Calu3 (cell line): Measurements from ENCODE around the gene BEGAIN. TPM values are rescaled to one million over a fixed set of nuclear protein-coding genes. Genes with fewer than 3 reads are reported as not detected.

ENCODE experiments used
- BruUV-seq: library from RNA; stranded (reverse); fragments of 400-500 nt; replicated peaks from 2 replicates; lab custom pipeline; 2021; lab: Mats Ljungman, UMichigan
- CTCF ChIA-PET: fragments of 300-600 bp; sonication (Branson Sonifier 250); formaldehyde crosslinking; loops from one replicate; lab custom pipeline; 2022; ENCODE audit warnings: antibody characterized with exemption; lab: Charles Lee
- DNase-seq: peaks from one replicate; pipeline ENCODE4 v3.0.0; 2022
- H3K27ac Mint-ChIP-seq: one replicate; pipeline ENCODE4 v1.8.0; 2022; ENCODE audit warnings: mixed read lengths; ENCODE audit not compliant: unreplicated experiment
- H3K27me3 Mint-ChIP-seq: one replicate; pipeline ENCODE4 v1.8.0; 2022; ENCODE audit warnings: mixed read lengths; ENCODE audit not compliant: unreplicated experiment
- H3K36me3 Mint-ChIP-seq: one replicate; pipeline ENCODE4 v1.8.0; 2022; ENCODE audit warnings: mild to moderate bottlenecking, moderate library complexity, mixed read lengths; ENCODE audit not compliant: insufficient read depth, unreplicated experiment
- H3K4me1 Mint-ChIP-seq: one replicate; pipeline ENCODE4 v1.8.0; 2022; ENCODE audit warnings: mild to moderate bottlenecking, low read depth, mixed read lengths; ENCODE audit not compliant: unreplicated experiment
- H3K4me3 Mint-ChIP-seq: one replicate; pipeline ENCODE4 v1.8.0; 2022; ENCODE audit warnings: mild to moderate bottlenecking, low read depth, moderate library complexity, mixed read lengths; ENCODE audit not compliant: unreplicated experiment
- H3K9me3 Mint-ChIP-seq: one replicate; pipeline ENCODE4 v1.8.0; 2022; ENCODE audit warnings: low read depth, mixed read lengths; ENCODE audit not compliant: unreplicated experiment
- intact Hi-C: fragments of 100-400 bp; cut with micrococcal nuclease; formaldehyde crosslinking; loops from one replicate; pipeline ENCODE4 v1.10.0; 2022; ENCODE audit not compliant: unreplicated experiment
- total RNA-seq: library from RNA; stranded (reverse); gene quantifications from 2 replicates; pipeline ENCODE4 v1.2.3, GENCODE V29; 2022
- TF ChIP-seq, protein P1 (sequence below): fragments of 200-600 bp; IDR thresholded peaks from one replicate; pipeline ENCODE4 v1.8.0; 2022; ENCODE audit warnings: antibody characterized with exemption; ENCODE audit not compliant: unreplicated experiment

BEGAIN gene
- total RNA-seq, 1 experiment from 2014 or later = 0.26 TPM

DNA sequence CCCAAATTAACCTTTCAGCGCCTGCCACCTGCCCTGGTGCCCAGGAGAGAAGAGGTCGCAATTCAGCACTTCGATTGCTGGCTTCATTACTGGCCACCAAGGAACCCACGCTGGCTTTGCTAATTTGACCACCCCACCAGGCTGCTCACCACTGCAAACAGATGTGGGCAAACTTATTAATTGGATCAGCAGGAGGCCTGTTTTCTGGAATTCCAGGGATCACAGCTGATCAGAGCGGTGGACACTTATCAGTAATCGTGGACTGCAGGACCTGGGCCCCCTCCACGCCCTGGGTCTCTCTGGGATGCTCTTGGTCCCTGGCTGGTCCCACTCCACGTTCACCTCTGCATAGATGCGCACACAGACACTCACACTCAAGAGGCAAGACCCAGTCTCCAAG lies 27.8 kb downstream of the BEGAIN start:
- no peak for DNase-seq
- H3K4me3 Mint-ChIP-seq = no peak overlapping the region
- H3K4me1 Mint-ChIP-seq = peaks cover 3% of the 10 kb centered on the region
- H3K36me3 Mint-ChIP-seq = peaks cover 7% of the 10 kb centered on the region
- H3K9me3 Mint-ChIP-seq = no peaks in the 10 kb centered on the region
- no peak overlapping the region for H3K27ac Mint-ChIP-seq
- BruUV-seq = no TSS peak
- TF ChIP-seq, protein P1, sequence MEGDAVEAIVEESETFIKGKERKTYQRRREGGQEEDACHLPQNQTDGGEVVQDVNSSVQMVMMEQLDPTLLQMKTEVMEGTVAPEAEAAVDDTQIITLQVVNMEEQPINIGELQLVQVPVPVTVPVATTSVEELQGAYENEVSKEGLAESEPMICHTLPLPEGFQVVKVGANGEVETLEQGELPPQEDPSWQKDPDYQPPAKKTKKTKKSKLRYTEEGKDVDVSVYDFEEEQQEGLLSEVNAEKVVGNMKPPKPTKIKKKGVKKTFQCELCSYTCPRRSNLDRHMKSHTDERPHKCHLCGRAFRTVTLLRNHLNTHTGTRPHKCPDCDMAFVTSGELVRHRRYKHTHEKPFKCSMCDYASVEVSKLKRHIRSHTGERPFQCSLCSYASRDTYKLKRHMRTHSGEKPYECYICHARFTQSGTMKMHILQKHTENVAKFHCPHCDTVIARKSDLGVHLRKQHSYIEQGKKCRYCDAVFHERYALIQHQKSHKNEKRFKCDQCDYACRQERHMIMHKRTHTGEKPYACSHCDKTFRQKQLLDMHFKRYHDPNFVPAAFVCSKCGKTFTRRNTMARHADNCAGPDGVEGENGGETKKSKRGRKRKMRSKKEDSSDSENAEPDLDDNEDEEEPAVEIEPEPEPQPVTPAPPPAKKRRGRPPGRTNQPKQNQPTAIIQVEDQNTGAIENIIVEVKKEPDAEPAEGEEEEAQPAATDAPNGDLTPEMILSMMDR = no peak
- H3K27me3 Mint-ChIP-seq = peaks cover 78% of the 10 kb centered on the region
- CTCF ChIA-PET = no interaction called here
- intact Hi-C loops = no loop called here

DNA sequence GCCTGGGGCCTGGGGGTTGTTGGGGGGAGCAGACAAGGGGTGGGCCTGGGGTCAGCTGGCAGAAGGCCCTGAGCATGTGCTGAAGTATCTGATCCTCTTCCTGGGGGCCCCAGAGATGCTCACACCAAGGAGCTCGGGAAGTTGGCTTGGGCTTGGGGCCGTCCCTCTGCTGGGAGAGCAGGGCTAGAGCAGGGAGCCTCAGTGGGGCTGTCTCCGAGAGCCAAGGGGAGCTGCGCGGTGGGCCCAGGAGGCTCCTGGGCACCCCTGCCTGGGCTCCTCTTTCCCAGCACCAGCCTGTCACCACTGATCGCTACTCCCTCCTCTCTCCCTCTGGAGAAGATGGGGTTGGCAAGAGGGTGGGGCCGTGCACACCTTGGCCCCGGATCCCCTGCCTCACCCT lies 28.3 kb downstream of the BEGAIN start:
- DNase-seq = no peak
- peaks cover 78% of the 10 kb centered on the region for H3K27me3 Mint-ChIP-seq
- H3K9me3 Mint-ChIP-seq = no peaks in the 10 kb centered on the region
- no peak overlapping the region for H3K27ac Mint-ChIP-seq
- CTCF ChIA-PET = no interaction called here
- intact Hi-C loops = no loop called here
- no peak overlapping the region for H3K4me3 Mint-ChIP-seq
- H3K36me3 Mint-ChIP-seq = peaks cover 12% of the 10 kb centered on the region
- H3K4me1 Mint-ChIP-seq = peaks cover 8% of the 10 kb centered on the region
- BruUV-seq = no TSS peak
- TF ChIP-seq, protein P1 = no peak

DNA sequence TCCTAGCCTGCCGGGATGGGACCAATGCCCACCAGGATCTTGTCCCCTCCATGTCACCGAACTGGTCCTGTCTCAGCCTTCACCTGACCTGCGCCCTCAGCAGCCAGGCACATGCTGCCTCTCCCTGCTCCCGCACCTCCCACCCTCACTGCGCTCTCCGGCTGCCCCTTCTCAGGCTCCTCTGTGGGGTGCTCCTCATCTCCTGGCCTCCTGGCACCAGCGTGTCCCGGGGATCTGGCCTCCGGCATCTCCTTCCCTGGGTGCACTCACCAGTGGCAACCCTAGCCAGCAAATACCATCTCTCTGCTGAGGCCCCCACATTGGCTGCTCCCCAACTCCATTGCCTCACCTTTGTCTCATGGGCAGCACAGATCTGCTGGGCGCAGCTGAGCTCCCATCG lies 29.0 kb downstream of the BEGAIN start:
- no peak overlapping the region for H3K4me3 Mint-ChIP-seq
- peaks cover 15% of the 10 kb centered on the region for H3K4me1 Mint-ChIP-seq
- peaks cover 17% of the 10 kb centered on the region for H3K36me3 Mint-ChIP-seq
- TF ChIP-seq, protein P1 = no peak
- intact Hi-C loops = no loop called here
- no peak overlapping the region for H3K27ac Mint-ChIP-seq
- H3K9me3 Mint-ChIP-seq = no peaks in the 10 kb centered on the region
- no TSS peak for BruUV-seq
- no peak for DNase-seq
- H3K27me3 Mint-ChIP-seq = peaks cover 78% of the 10 kb centered on the region
- CTCF ChIA-PET = no interaction called here

DNA sequence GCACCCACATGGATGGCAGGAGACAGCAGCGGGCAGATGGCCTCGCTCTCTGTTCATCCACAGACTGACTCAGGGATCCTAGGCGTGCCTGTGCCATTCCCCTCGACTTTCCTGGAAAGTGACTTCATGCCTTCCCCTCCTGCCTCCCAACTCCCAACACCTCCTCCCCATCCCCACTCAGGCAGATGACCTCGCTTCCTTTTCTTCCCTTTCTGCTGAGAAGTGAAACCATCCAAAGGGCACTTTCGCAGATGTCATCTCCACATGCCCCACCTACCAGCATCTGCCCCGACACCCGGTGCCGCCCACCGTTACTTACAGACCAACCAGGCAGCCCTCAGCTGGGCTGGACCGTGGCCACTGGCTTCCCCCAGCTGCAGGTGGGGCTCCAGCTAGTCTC lies 29.6 kb downstream of the BEGAIN start:
- H3K4me1 Mint-ChIP-seq = peaks cover 15% of the 10 kb centered on the region
- DNase-seq = no peak
- no peak overlapping the region for H3K27ac Mint-ChIP-seq
- no peak overlapping the region for H3K4me3 Mint-ChIP-seq
- H3K36me3 Mint-ChIP-seq = peaks cover 17% of the 10 kb centered on the region
- no peaks in the 10 kb centered on the region for H3K9me3 Mint-ChIP-seq
- CTCF ChIA-PET = no interaction called here
- BruUV-seq = no TSS peak
- intact Hi-C loops = no loop called here
- TF ChIP-seq, protein P1 = no peak
- H3K27me3 Mint-ChIP-seq = peaks cover 76% of the 10 kb centered on the region
